ENCODE results near the gene USP11.

GRCh38 chrX:47272013-47272408, 39.2 kb downstream of the USP11 start:
- TF ChIP-seq CTCF (IDR thresholded peaks at IDR 0.05) (no peak), POLR2A (IDR thresholded peaks at IDR 0.05) (no peak), EP300 (IDR thresholded peaks at IDR 0.05) (no peak), POLR2AphosphoS5 (IDR thresholded peaks at IDR 0.05) (no peak)

All from sigmoid colon (tissue), 4 donors.